ENCODE results near the gene ATP11C.
"Not testable (repeated sequence)": the region's sequence is repeated elsewhere in the genome, so short reads cannot be mapped to it uniquely, and the experiment has no call there.

ATP11C gene

GRCh38 chrX:139924069-139924695 is 8.7 kb downstream of the ATP11C start:
- TF ChIP-seq ZFX (IDR thresholded peaks at IDR 0.05; ENCODE audit: borderline replicate concordance) (no peak), CTCF (IDR thresholded peaks at IDR 0.05) (no peak)
- no peak overlapping the region for H3K27ac ChIP-seq

- not testable (repeated sequence) for H3K27ac ChIP-seq
Measured at GRCh38 chrX:139921142-139921541, 11.7 kb downstream of the ATP11C start.

GRCh38 chrX:139920316-139920715 is 12.5 kb downstream of the ATP11C start:
- TF ChIP-seq CTCF (IDR thresholded peaks at IDR 0.05) (no peak), ZFX (IDR thresholded peaks at IDR 0.05; ENCODE audit: borderline replicate concordance) (no peak)
- no peak overlapping the region for H3K27ac ChIP-seq

- TF ChIP-seq CTCF (IDR thresholded peaks at IDR 0.05) (no peak), ZFX (IDR thresholded peaks at IDR 0.05; ENCODE audit: borderline replicate concordance) (no peak)
Measured at GRCh38 chrX:139914421-139914820, 18.4 kb downstream of the ATP11C start.

GRCh38 chrX:139909712-139910111 is 23.1 kb downstream of the ATP11C start:
- no peak for TF ChIP-seq ZFX (IDR thresholded peaks at IDR 0.05; ENCODE audit: borderline replicate concordance)
- no peak for TF ChIP-seq CTCF (IDR thresholded peaks at IDR 0.05)
- no peak overlapping the region for H3K27ac ChIP-seq

More at GRCh38 chrX:139914421-139914820, 18.4 kb downstream of the ATP11C start:
- no peak overlapping the region for H3K27ac ChIP-seq

- TF ChIP-seq ZFX (IDR thresholded peaks at IDR 0.05; ENCODE audit: borderline replicate concordance) (no peak), CTCF (IDR thresholded peaks at IDR 0.05) (no peak)
- no peak overlapping the region for H3K27ac ChIP-seq
Measured at GRCh38 chrX:139907078-139907477, 25.8 kb downstream of the ATP11C start.

- no peak overlapping the region for H3K27ac ChIP-seq
Measured at GRCh38 chrX:139905743-139906142, 27.1 kb downstream of the ATP11C start.

More at GRCh38 chrX:139905743-139906142, 27.1 kb downstream of the ATP11C start:
- no peak for TF ChIP-seq ZFX (IDR thresholded peaks at IDR 0.05; ENCODE audit: borderline replicate concordance)
- TF ChIP-seq CTCF (IDR thresholded peaks at IDR 0.05): no peak
